22Rv1 (cell line): ENCODE results near the gene PPM1M.

ENCODE experiments used
- H3K27ac ChIP-seq: fragments of 450-650 bp; 2 replicates; pipeline ENCODE4 v1.5.1; 2017
- ZFX ChIP-seq: fragments of 450-650 bp; IDR thresholded peaks from 2 replicates; pipeline ENCODE4 v1.6.1; 2017; ENCODE audit warnings: antibody characterized with exemption, borderline replicate concordance
- TF ChIP-seq, protein P1 (sequence below): fragments of 450-650 bp; IDR thresholded peaks from 2 replicates; pipeline ENCODE4 v1.5.1; 2017; ENCODE audit warnings: mild to moderate bottlenecking

Gene PPM1M

DNA sequence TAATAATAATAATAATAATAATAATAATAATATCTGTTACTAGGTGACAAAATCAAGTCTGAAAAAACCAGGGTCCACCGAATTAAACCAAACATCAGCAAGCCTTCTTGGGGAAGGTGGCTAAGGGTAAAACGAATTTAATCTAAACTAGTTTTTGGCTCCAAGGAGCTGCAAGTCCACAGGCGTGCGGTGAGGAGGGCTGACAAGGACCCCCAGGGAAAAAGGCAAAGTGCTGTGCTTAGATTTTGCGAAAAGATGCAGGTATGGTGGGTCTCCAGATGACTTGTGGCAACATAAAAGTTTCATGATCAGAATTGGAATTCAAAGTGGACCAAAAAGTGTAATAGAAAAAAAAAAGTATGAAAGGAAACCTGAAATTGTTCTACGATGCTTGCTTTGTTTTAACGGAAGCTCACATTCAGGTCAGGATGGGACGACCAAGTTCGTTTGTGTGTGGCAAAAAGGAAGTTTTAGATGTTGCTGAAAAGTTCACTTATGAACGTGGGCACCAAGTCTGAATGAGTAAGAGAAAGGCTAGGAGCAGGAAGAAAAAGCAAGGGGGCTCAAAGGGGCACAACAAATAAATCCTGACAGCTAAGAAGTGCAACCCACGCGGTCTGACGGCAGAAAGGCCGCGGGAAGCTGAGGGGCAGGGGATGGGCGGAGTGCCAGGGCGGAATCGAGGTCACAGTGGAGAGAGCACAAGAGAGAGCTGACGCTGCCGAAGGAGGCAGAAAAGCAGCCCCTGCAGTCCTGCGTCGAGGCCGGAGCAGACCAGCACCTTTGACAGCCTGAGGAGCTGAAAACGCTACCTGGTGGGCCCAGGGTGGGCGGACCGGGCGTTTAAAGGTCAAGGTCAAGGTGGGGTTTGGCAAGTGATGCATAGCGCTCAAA is 31.8 kb downstream of the PPM1M start:
- H3K27ac ChIP-seq = peak overlapping the region; percentile 97
- no peak for TF ChIP-seq ZFX
- TF ChIP-seq, protein P1, sequence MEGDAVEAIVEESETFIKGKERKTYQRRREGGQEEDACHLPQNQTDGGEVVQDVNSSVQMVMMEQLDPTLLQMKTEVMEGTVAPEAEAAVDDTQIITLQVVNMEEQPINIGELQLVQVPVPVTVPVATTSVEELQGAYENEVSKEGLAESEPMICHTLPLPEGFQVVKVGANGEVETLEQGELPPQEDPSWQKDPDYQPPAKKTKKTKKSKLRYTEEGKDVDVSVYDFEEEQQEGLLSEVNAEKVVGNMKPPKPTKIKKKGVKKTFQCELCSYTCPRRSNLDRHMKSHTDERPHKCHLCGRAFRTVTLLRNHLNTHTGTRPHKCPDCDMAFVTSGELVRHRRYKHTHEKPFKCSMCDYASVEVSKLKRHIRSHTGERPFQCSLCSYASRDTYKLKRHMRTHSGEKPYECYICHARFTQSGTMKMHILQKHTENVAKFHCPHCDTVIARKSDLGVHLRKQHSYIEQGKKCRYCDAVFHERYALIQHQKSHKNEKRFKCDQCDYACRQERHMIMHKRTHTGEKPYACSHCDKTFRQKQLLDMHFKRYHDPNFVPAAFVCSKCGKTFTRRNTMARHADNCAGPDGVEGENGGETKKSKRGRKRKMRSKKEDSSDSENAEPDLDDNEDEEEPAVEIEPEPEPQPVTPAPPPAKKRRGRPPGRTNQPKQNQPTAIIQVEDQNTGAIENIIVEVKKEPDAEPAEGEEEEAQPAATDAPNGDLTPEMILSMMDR = no peak

DNA sequence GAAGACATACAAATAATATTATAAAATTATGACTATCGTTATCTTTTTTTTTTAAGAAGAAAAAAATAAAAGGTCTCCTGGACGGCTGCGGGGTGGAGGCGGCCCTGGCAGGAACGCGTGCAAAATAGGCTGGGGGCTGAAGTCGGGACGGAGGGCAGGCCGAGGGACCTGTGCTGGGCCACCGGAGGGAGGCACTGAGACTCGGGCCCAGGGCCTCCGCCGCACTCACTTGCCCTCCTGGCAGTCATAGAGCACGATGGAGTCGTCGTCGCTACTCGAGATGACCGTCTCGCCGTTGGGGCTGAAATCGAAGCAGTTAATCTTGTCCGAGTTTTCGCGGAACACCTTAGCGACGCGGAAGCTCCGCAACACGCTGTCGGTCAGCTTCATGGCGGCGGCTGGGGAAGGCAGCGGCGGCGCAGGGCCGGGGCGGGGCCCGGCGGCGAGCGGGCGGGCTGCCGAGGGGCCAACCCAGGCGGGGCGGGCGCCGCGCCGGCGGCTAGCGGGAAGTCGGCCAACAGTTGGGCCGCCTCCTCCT is 32.5 kb downstream of the PPM1M start:
- TF ChIP-seq ZFX = no peak
- TF ChIP-seq, protein P1 = peak; percentile 29
- H3K27ac ChIP-seq = peak overlapping the region; percentile 97

DNA sequence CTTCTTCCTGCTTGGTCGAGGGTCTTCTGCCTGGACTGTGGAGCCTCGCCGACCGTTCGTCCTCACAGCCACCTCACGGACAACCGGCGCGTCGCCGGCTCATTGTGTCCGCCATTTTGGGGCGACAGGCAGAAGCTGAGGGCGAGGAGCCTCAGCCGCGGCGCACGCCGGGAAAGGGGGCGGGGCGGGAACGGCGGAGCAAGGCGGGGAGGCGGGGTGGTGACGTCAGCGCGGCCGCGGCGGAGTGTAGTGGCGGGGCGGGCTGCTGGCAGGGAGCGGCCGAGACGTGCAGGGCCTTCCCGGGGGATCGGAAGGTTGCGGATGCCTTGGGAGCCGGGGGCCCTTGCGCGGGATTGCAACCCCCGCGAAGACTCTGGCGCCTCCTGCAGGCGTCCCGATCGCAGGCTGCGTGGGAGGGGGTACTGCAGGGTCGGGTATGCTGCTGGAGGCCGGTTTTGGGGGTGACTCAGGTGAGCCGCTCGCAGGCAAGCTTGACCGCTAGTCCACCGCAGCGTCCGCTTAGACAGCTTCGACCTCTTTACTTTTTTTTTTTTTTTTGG is 33.0 kb downstream of the PPM1M start, which contains the start of gene WDR82:
Gene WDR82, minus strand, starts transcription at position 140 of the 560 bp plus-strand sequence. CDS start 288 bp downstream, outside the sequence.
- peak within 1 kb of the TSS; percentile 97 for H3K27ac ChIP-seq
- no peak for TF ChIP-seq ZFX
- TF ChIP-seq, protein P1 = no peak

DNA sequence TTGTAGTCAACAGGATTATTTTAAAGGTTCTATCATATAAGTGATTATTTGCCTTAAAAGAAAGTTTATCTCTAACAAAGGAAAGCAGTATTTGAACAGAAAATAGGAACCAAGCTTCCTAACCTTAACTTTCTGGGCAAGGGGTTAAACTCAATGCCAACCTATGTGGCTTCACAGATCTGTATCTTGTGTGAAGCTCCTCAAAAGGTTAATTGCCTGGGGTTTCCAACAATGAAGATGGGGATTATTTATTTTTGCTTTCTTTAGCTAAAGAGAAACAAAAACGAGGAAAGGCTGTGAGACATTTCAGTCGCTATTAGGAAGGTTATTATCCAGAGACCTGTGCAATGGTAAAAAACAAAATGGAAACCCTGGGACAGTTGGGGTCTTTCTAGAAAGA is 34.0 kb downstream of the PPM1M start:
- peak overlapping the region; percentile 97 for H3K27ac ChIP-seq
- TF ChIP-seq, protein P1 = no peak
- no peak for TF ChIP-seq ZFX

DNA sequence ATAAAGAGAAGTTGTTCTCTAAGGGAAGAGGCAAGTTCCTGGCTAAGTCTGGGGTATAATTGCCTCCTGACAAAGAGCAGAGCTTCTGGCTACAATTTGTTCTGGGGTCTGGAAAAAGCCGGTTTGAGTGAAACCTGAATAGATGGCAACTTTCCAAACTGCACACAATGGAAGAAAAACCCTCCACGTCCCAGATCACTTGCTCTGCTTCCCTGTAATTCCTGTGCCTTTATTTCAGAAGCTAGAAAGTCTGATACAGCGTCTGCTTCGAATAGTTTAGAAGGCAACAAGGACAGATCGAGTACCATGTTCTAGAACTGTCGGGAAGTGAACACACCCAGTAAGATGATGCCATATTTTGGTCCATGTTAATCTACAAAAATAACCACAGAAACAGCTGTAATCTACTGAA is 34.5 kb downstream of the PPM1M start:
- TF ChIP-seq, protein P1 = no peak
- TF ChIP-seq ZFX = no peak
- peak overlapping the region; percentile 97 for H3K27ac ChIP-seq

DNA sequence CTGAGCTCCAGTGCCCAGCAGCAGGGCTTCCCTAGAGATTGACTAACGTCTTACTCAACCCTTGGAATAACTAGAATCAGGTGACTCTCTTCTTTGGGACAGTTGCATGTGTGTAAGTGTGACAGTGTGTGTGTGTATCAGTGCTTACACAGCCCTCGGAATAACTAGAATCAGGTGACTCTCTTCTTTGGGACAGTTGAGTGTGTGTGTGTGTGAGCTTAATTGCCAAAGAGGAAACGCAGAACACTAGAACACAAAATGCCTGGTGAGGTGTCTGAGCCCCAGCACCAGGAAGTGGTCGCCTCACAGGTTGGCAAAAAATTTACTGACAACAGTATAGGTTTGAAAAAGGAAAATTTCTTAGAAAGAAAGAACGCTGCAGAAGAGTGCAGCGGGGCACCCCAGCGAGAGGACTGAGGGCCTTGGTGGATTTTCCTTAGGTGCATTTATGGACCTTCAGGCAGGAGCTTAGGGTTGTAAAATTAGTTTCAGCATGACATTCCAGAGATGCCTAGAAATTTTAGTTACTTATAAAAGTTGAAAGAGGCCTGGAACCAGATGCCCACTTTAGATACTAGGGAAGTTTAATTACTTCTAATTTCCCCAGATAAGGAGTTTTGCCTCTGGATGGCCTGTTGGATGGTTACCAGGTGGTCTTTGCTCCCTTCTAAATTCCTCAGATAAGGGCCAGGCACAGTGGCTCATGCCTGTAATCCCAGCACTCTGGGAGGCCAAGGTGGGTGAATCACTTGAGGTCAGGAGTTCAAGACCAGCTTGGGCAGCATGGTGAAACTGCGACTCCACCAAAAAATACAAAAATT is 36.6 kb downstream of the PPM1M start:
- no peak for TF ChIP-seq ZFX
- TF ChIP-seq, protein P1 = no peak
- peak overlapping the region; percentile 97 for H3K27ac ChIP-seq
